Measurements from ENCODE around the gene SUSD6.

- TF ChIP-seq CTCF (IDR thresholded peaks at IDR 0.05 in 2 of 3, conservative IDR thresholded peaks at IDR 0.05 in 1 of 3; ENCODE audit: insufficient read depth in 2 of 3, low read depth in 1 of 3, low read length in 3 of 3), result no peak
- TF ChIP-seq ZBTB1 (CRISPR knock-in tag; IDR thresholded peaks at IDR 0.05; ENCODE audit: borderline replicate concordance, low read depth), result no peak
- no peak for TF ChIP-seq ZNF445 (CRISPR knock-in tag; IDR thresholded peaks at IDR 0.05; ENCODE audit: low read depth)
- TF ChIP-seq MXD1 (CRISPR knock-in tag; IDR thresholded peaks at IDR 0.05; ENCODE audit: borderline replicate concordance, poor library complexity, severe bottlenecking), result no peak
- TF ChIP-seq ZNF124 (CRISPR knock-in tag; IDR thresholded peaks at IDR 0.05), result no peak
- TF ChIP-seq MAZ (CRISPR knock-in tag; conservative IDR thresholded peaks at IDR 0.05 in 1 of 2, IDR thresholded peaks at IDR 0.05 in 1 of 2), result no peak
- TF ChIP-seq TFAM (CRISPR knock-in tag; conservative IDR thresholded peaks at IDR 0.05), result no peak
- TF ChIP-seq MAX (CRISPR knock-in tag; IDR thresholded peaks at IDR 0.05), result no peak
- no peak for TF ChIP-seq SIN3A (IDR thresholded peaks at IDR 0.05; ENCODE audit: borderline replicate concordance in 2 of 2, control insufficient read depth in 1 of 2, low read depth in 2 of 2, low read length in 2 of 2)
These were observed 99.7 kb downstream of the SUSD6 start for GRCh38 chr14:69711065-69711464.
